ENCODE measurements around the gene ADAM19.

DNA sequence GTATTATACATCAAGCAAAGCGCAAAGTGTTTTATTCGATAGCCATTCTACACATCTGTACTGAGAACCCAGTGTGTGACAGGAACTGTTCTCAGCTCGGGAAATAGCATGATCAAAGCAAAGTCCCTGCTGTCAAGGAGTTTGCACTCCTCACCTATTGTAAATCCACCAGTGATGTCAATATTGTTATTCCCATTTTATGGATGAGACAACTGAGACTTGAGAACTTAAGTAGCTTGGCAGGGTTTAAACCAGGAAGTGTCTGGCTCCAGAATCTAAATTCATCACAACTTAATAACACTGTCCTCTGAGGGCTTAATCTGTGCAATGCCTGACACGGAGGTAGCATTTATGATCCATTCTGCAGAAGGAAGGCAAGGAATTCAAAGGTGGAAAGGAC, 50.7 kb downstream of the ADAM19 start:
- TF ChIP-seq EZH2 (IDR thresholded peaks at IDR 0.05; ENCODE audit: low read length, missing control alignments) = no peak
- TF ChIP-seq, protein P1, sequence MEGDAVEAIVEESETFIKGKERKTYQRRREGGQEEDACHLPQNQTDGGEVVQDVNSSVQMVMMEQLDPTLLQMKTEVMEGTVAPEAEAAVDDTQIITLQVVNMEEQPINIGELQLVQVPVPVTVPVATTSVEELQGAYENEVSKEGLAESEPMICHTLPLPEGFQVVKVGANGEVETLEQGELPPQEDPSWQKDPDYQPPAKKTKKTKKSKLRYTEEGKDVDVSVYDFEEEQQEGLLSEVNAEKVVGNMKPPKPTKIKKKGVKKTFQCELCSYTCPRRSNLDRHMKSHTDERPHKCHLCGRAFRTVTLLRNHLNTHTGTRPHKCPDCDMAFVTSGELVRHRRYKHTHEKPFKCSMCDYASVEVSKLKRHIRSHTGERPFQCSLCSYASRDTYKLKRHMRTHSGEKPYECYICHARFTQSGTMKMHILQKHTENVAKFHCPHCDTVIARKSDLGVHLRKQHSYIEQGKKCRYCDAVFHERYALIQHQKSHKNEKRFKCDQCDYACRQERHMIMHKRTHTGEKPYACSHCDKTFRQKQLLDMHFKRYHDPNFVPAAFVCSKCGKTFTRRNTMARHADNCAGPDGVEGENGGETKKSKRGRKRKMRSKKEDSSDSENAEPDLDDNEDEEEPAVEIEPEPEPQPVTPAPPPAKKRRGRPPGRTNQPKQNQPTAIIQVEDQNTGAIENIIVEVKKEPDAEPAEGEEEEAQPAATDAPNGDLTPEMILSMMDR (conservative IDR thresholded peaks at IDR 0.05 in 1 of 2, IDR thresholded peaks at IDR 0.05 in 1 of 2; ENCODE audit: low read depth in 1 of 2, low read length in 2 of 2) = no peak
